DMS114 treated with DMSO at 0.1 percent for 48 hours (cell line): ENCODE results near the gene SLC25A27.

Experiments used
- DNase-seq: peaks from one replicate; lab custom pipeline; 2025; ENCODE audit not compliant: unreplicated experiment; lab: John Stamatoyannopoulos, UW

The SLC25A27 gene

DNA sequence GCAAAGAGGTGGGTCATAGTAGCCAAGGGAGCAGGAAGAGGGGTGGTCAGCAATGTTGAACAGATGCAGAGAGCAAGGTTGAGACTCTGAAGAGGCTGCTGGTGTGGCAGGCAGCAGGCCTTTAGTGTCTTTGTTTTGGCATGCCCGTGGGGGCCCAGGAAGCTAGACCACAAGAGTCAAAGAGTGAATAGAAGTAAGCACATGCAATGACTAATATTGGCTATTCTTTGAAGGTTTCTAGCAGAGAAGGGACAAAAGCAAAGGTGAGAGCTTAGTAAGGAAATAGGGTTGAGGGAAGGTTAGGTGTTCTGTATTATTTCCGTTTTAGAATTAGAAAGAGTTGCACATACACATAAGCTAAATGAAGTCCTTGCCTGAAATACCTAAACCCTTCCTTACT, 53.7 kb downstream of the SLC25A27 start:
- no peak for DNase-seq

DNA sequence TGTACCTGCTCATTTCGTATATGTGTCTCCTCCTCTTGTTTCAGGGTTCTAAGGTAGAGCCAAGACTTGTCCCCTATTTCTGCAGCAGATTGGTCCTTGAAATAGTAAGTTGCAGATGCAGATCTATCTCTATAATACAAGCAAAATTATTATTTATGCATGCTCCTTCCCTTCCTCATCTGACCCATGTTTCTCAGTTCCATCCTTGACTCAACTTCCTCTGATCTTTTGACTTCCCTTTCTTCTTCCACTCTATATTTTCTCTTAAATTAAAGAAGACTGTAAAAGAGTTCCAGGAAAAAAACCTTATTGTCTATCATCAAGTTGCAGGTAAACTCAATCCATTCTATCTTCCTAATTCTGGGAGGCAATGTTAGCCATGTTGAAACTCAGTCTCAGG, 58.7 kb downstream of the SLC25A27 start:
- no peak for DNase-seq

DNA sequence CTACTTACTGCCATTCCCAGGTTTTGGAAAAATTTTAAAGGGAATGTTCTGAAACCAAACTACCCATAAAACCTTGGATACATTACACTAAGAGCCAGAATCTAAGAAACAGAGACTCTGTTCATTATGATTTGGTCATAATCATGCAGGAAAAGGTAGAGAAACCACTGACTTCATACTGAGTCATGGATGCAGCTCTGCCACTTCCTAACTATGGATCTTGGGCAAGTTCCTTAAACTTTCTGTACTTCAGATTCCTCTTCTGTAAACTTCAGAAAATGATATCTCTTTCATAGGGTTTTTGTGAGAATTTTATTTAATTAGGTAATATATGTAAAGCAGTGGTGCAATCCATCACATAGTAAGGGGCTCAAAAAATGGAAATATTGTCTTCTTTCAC, 62.4 kb downstream of the SLC25A27 start:
- no peak for DNase-seq

DNA sequence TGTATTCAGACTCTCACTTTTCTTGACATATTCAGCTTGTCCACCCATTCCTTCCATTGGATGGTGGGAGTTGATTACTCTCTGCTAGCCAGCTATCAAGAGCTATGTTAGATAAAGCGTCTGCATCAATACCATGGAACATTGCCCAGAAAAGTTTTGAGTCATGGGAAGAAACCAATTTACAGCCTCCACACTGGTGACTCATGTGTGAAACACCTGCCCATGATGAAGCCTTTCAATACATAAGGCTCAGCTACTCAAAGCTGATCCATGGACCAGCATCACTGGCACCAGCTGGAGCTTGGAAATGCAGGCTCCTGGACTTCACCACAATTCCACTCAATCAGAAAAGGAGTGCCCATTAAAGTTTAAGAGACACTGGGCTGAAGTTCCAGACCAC, 66.3 kb downstream of the SLC25A27 start:
- DNase-seq = no peak

DNA sequence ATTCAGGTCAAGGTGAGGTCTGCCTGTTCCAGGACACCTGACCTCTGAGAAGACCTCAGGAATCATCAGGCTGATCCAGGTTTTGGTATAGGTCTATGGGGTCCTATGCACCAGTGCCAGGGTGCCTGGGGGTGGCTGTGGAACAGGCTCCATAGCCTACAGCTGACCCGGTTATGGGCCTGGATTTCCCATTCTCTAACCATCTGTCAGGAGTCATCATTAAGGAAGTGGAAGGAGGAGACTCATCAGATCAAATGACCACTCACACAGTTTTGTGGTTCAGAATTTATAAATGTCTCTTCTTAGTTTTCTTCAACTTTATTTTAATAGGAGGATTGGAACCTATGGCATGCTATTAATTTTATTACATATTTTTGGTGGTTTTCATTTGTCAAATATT, 67.6 kb downstream of the SLC25A27 start:
- no peak for DNase-seq
